ENCODE results near the gene MRPL19. TPM values are rescaled to one million over a fixed set of nuclear protein-coding genes. Genes with fewer than 3 reads are reported as not detected.

The MRPL19 gene
- total and polyA plus RNA-seq, 10 of the 15 experiments (the other 5 are each of a cell fraction or from before 2014, with no cell fraction given), result 13.1 to 99.0 (median 56.6) TPM

DNA sequence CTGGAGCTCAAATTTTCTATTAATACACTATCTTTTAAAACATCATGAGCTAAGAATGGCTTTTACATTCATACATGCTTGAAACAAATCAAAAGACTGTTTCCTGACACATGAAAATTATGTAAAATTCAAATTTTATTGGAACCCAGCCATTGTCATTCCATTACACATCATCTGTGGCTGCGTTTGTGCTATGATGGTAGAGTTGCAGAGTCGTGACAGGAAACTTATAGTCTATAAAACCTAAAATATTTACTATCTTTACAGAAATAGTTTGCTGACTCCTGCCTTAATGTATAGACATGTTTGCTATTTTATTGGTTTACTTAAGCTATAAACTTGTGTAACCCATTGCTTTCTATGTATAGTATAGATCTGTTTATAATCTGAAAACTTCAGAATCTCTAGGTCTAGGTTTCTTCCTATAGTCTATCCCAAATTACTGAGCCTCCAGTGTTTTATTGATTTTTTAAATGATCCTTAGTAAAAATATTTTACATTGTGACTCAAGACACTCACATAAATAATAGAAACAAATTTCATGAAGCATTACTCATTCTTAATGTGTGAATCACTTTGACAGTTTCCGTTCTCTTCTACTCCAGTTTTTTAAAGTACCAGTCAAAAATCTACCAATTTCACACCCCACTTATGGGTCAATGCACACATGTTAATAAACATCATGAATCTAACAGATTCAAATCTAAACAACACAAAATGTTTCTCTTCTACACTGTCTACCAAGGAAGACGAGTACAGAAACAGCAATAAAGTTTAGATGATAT, 26.4 kb upstream of the MRPL19 start:
- WGBS (ENCODE audit: insufficient coverage, insufficient replicate concordance, low lambda C conversion rate, missing lambda C conversion rate), result 45% methylated on average over 4 of the region's 4 CpGs
- H2AFZ ChIP-seq (ENCODE audit: control insufficient read depth, low read depth, low read length), result no peak overlapping the region
- no peak overlapping the region for H3K4me3 ChIP-seq
- H4K20me1 ChIP-seq (ENCODE audit: control insufficient read depth, insufficient read depth), result no peaks in the 10 kb centered on the region
- TF ChIP-seq DPF2 (IDR thresholded peaks at IDR 0.05) (no peak), FOS (IDR thresholded peaks at IDR 0.05; ENCODE audit: borderline replicate concordance, extremely low read depth, insufficient read length) (no peak), CHD4 (IDR thresholded peaks at IDR 0.05) (no peak), SPI1 (IDR thresholded peaks at IDR 0.05; ENCODE audit: borderline replicate concordance, insufficient read depth, low read depth, low read length) (no peak), RB1 (IDR thresholded peaks at IDR 0.05; ENCODE audit: borderline replicate concordance) (no peak), E2F8 (IDR thresholded peaks at IDR 0.05; ENCODE audit: low read depth, partially characterized antibody) (no peak), TARDBP (IDR thresholded peaks at IDR 0.05; ENCODE audit: borderline replicate concordance) (no peak), ZNF622 (IDR thresholded peaks at IDR 0.05) (no peak), HCFC1 (IDR thresholded peaks at IDR 0.05; ENCODE audit: low read length) (no peak), MXI1 (IDR thresholded peaks at IDR 0.05; ENCODE audit: low read depth, low read length) (no peak), TCF3 (IDR thresholded peaks at IDR 0.05; ENCODE audit: borderline replicate concordance, insufficient read depth, low read depth, low read length) (no peak), MYB (IDR thresholded peaks at IDR 0.05; ENCODE audit: borderline replicate concordance, low read depth, low read length) (no peak), PAX8 (IDR thresholded peaks at IDR 0.05) (no peak), ZNF274 (IDR thresholded peaks at IDR 0.05; ENCODE audit: insufficient read depth, insufficient read length) (no peak), ZZZ3 (IDR thresholded peaks at IDR 0.05; ENCODE audit: control insufficient read depth, insufficient read length, low read depth) (no peak), YY1 (IDR thresholded peaks at IDR 0.05; ENCODE audit: low read depth, low read length) (no peak)
- TF ChIP-seq, protein P1, sequence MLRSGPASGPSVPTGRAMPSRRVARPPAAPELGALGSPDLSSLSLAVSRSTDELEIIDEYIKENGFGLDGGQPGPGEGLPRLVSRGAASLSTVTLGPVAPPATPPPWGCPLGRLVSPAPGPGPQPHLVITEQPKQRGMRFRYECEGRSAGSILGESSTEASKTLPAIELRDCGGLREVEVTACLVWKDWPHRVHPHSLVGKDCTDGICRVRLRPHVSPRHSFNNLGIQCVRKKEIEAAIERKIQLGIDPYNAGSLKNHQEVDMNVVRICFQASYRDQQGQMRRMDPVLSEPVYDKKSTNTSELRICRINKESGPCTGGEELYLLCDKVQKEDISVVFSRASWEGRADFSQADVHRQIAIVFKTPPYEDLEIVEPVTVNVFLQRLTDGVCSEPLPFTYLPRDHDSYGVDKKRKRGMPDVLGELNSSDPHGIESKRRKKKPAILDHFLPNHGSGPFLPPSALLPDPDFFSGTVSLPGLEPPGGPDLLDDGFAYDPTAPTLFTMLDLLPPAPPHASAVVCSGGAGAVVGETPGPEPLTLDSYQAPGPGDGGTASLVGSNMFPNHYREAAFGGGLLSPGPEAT (IDR thresholded peaks at IDR 0.05; ENCODE audit: low read depth), result no peak
- TF ChIP-seq, protein P2, sequence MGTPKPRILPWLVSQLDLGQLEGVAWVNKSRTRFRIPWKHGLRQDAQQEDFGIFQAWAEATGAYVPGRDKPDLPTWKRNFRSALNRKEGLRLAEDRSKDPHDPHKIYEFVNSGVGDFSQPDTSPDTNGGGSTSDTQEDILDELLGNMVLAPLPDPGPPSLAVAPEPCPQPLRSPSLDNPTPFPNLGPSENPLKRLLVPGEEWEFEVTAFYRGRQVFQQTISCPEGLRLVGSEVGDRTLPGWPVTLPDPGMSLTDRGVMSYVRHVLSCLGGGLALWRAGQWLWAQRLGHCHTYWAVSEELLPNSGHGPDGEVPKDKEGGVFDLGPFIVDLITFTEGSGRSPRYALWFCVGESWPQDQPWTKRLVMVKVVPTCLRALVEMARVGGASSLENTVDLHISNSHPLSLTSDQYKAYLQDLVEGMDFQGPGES (IDR thresholded peaks at IDR 0.05), result no peak
- no peak overlapping the region for H3K4me2 ChIP-seq (ENCODE audit: control insufficient read depth, insufficient read depth)
- intact Hi-C loops (cut with micrococcal nuclease; ENCODE audit: unreplicated experiment) (loop anchor here (10.0 kb wide), 1 partner anchor 925 kb away; no protein-coding TSS in a partner anchor), in situ Hi-C loops (cut with MboI) (no loop called here)
- H3K27me3 ChIP-seq (replicated peaks in 1 of 2; ENCODE audit: control insufficient read depth in 2 of 2, insufficient read depth in 2 of 2, low read length in 1 of 2), result peaks cover 0 to 2% of the 10 kb centered on the region in 2 experiments; a peak in 2 of 4 replicates
- H3K27ac ChIP-seq (ENCODE audit: control insufficient read depth, insufficient read depth), result no peak overlapping the region
- CTCF ChIA-PET, result interaction anchor here (0.5 to 4.2 kb wide), 7 partner anchors 8 to 712 kb away, joined by 3 to 24 read pairs (median 4); partner anchors contain the start of gene MRPL19
- POLR2A ChIA-PET, result no interaction called here
- H3K4me1 ChIP-seq (ENCODE audit: control insufficient read depth, insufficient read depth, low read length), result no peaks in the 10 kb centered on the region
- no peaks in the 10 kb centered on the region; the same call in 2 of the 3 replicates for H3K9me3 ChIP-seq (replicated peaks; ENCODE audit: control insufficient read depth, insufficient read depth, low read length)
- no peak overlapping the region for H3K9ac ChIP-seq (ENCODE audit: control insufficient read depth, insufficient read depth, low read length)
- RAD21 ChIA-PET (ENCODE audit: unreplicated experiment), result interaction anchor here (1.9 kb wide), 1 partner anchor 12 kb away, joined by 6 read pairs; no protein-coding TSS in a partner anchor
- no TSS peak for BruUV-seq (replicated peaks)
- DNase-seq (ENCODE audit: low read depth, low spot score), result no peak
- ATAC-seq, result no peak
- no peaks in the 10 kb centered on the region for H3K79me2 ChIP-seq (ENCODE audit: control insufficient read depth, insufficient read depth, low read length)
- H3K36me3 ChIP-seq (ENCODE audit: control insufficient read depth in 2 of 2, insufficient read depth in 2 of 2, low read length in 1 of 2), result no peaks in the 10 kb centered on the region
- SMC1A ChIA-PET (ENCODE audit: uncharacterized antibody, unreplicated experiment), result interaction anchor here (1.0 to 1.6 kb wide), 3 partner anchors 12 to 153 kb away, joined by 3 to 5 read pairs (median 4); no protein-coding TSS in a partner anchor
- no peak for FAIRE-seq
